ENCODE data around the gene FUT3. TPM values are rescaled to one million over a fixed set of nuclear protein-coding genes. Genes with fewer than 3 reads are reported as not detected.

Gene FUT3
- polyA plus RNA-seq, 1 donor (not counting 4 experiments of a cell fraction or from before 2014, with no cell fraction given) = 2.9 TPM

DNA sequence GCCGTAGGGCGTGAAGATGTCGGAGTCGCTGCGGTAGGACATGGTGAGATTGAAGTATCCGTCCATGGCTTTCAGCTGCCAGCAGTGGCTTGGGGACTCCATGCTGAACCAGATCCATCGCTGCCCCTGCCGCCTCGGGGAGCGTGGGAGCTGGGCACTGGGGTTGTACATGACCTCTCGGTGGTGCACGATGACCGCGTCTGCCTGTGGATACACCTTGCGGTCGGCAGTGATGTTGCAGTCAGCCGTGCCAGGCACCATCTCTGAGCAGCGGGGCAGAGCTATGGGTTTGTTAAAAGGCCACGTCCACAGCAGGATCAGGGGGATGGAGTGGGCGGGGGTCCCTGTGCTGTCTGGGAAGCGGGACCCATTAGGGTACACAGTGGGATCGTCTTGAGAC, 19.2 kb downstream of the FUT3 start:
- no peak for FAIRE-seq

DNA sequence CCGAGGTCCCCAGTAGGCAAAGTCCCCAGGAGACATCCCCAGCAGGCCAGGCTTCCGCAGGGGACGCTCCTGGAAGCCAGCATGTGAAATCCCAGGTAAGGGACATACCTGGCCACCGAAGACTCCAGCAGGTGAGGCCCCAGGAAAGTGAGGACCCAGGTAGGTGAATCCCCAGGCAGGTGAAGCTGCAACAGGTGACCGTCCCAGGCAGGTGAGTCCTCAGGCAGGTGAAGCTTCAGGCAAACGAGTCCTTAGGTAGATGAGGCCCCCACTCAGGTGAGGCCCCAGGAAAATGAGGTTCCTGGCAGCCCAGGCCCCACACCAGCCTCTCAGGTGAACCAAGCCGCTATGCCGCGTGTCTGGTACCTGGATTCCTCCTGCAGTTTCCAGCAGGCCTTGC, 20.1 kb downstream of the FUT3 start:
- Histone ChIP-seq H3K36me3 (ENCODE audit: control insufficient read depth in 2 of 2, extremely low read depth in 1 of 2, insufficient read depth in 2 of 2, low read length in 2 of 2) (no peaks in the 10 kb centered on the region), H3K9ac (ENCODE audit: control insufficient read depth, extremely low read depth, insufficient read depth, low read length) (no peak overlapping the region), H4K20me1 (ENCODE audit: control insufficient read depth, extremely low read depth, insufficient read depth, low read length) (no peaks in the 10 kb centered on the region), H3K9me3 (ENCODE audit: control insufficient read depth, low read depth, low read length) (no peaks in the 10 kb centered on the region), H3K27me3 (ENCODE audit: control insufficient read depth, extremely low read depth, insufficient read depth, low read length) (peaks cover 15% of the 10 kb centered on the region), H3K79me2 (ENCODE audit: control insufficient read depth, insufficient read depth, low read length) (no peaks in the 10 kb centered on the region), H3K9me1 (ENCODE audit: control insufficient read depth, extremely low read depth, insufficient read depth, low read length) (no peaks in the 10 kb centered on the region), H3K4me3 (ENCODE audit: control insufficient read depth in 2 of 3, extremely low read depth in 1 of 3, insufficient read depth in 2 of 3, low read depth in 1 of 3, low read length in 3 of 3) (no peak overlapping the region), H3K4me1 (ENCODE audit: control insufficient read depth, extremely low read depth, insufficient read depth, low read length) (no peaks in the 10 kb centered on the region), H2AFZ (ENCODE audit: control insufficient read depth, low read length) (no peak overlapping the region), H3K4me2 (ENCODE audit: control insufficient read depth, extremely low read depth, insufficient read depth, low read depth, low read length) (no peak overlapping the region), H3K27ac (ENCODE audit: control insufficient read depth, insufficient read depth, low read length) (no peak overlapping the region)
- no peak for DNase-seq (ENCODE audit: low read depth, low spot score)
- dilution Hi-C loops (cut with MboI; ENCODE audit: extremely low pct_ligation_motif_present, low sequenced_read_pairs) = no loop called here
- FAIRE-seq = no peak
- TF ChIP-seq, protein P1, sequence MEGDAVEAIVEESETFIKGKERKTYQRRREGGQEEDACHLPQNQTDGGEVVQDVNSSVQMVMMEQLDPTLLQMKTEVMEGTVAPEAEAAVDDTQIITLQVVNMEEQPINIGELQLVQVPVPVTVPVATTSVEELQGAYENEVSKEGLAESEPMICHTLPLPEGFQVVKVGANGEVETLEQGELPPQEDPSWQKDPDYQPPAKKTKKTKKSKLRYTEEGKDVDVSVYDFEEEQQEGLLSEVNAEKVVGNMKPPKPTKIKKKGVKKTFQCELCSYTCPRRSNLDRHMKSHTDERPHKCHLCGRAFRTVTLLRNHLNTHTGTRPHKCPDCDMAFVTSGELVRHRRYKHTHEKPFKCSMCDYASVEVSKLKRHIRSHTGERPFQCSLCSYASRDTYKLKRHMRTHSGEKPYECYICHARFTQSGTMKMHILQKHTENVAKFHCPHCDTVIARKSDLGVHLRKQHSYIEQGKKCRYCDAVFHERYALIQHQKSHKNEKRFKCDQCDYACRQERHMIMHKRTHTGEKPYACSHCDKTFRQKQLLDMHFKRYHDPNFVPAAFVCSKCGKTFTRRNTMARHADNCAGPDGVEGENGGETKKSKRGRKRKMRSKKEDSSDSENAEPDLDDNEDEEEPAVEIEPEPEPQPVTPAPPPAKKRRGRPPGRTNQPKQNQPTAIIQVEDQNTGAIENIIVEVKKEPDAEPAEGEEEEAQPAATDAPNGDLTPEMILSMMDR (optimal IDR thresholded peaks at IDR 0.05 in 1 of 3, IDR thresholded peaks at IDR 0.05 in 1 of 3, conservative IDR thresholded peaks at IDR 0.05 in 1 of 3; ENCODE audit: extremely low read depth in 1 of 3, insufficient read depth in 2 of 3, low read length in 3 of 3) = no peak
- no peak for TF ChIP-seq EZH2 (IDR thresholded peaks at IDR 0.05; ENCODE audit: low read length)

More for the DNA sequence above, 19.2 kb downstream of the FUT3 start:
- Histone ChIP-seq H3K27me3 (ENCODE audit: control insufficient read depth, extremely low read depth, insufficient read depth, low read length) (peaks cover 15% of the 10 kb centered on the region), H3K9me1 (ENCODE audit: control insufficient read depth, extremely low read depth, insufficient read depth, low read length) (no peaks in the 10 kb centered on the region), H3K9me3 (ENCODE audit: control insufficient read depth, low read depth, low read length) (no peaks in the 10 kb centered on the region), H3K4me3 (ENCODE audit: control insufficient read depth in 2 of 3, extremely low read depth in 1 of 3, insufficient read depth in 2 of 3, low read depth in 1 of 3, low read length in 3 of 3) (no peak overlapping the region), H3K4me1 (ENCODE audit: control insufficient read depth, extremely low read depth, insufficient read depth, low read length) (no peaks in the 10 kb centered on the region), H3K36me3 (ENCODE audit: control insufficient read depth in 2 of 2, extremely low read depth in 1 of 2, insufficient read depth in 2 of 2, low read length in 2 of 2) (no peaks in the 10 kb centered on the region), H2AFZ (ENCODE audit: control insufficient read depth, low read length) (no peak overlapping the region), H3K9ac (ENCODE audit: control insufficient read depth, extremely low read depth, insufficient read depth, low read length) (no peak overlapping the region), H3K4me2 (ENCODE audit: control insufficient read depth, extremely low read depth, insufficient read depth, low read depth, low read length) (no peak overlapping the region), H3K79me2 (ENCODE audit: control insufficient read depth, insufficient read depth, low read length) (no peaks in the 10 kb centered on the region), H3K27ac (ENCODE audit: control insufficient read depth, insufficient read depth, low read length) (no peak overlapping the region), H4K20me1 (ENCODE audit: control insufficient read depth, extremely low read depth, insufficient read depth, low read length) (no peaks in the 10 kb centered on the region)
- TF ChIP-seq EZH2 (IDR thresholded peaks at IDR 0.05; ENCODE audit: low read length) = no peak
- TF ChIP-seq, protein P1 (optimal IDR thresholded peaks at IDR 0.05 in 1 of 3, IDR thresholded peaks at IDR 0.05 in 1 of 3, conservative IDR thresholded peaks at IDR 0.05 in 1 of 3; ENCODE audit: extremely low read depth in 1 of 3, insufficient read depth in 2 of 3, low read length in 3 of 3) = no peak
- no peak for DNase-seq (ENCODE audit: low read depth, low spot score)
- dilution Hi-C loops (cut with MboI; ENCODE audit: extremely low pct_ligation_motif_present, low sequenced_read_pairs) = no loop called here

Measured in keratinocyte (primary cell).